Cerebellar cortex (tissue), 1 donor: ENCODE measurements around the gene EYS.
"Not testable (repeated sequence)": the region's sequence is repeated elsewhere in the genome, so short reads cannot be mapped to it uniquely, and the experiment has no call there.

Source experiments
- DNase-seq: peaks from one replicate; pipeline ENCODE4 v3.0.0-alpha.2; 2015; ENCODE audit warnings: low spot score

Gene EYS

GRCh38 chr6:65452333-65452732 is 254.7 kb downstream of the EYS start:
- DNase-seq, result no peak

GRCh38 chr6:65450451-65450850 is 256.6 kb downstream of the EYS start:
- no peak for DNase-seq

GRCh38 chr6:65449926-65450325 is 257.1 kb downstream of the EYS start:
- DNase-seq, result no peak

- peak; percentile 4 for DNase-seq
These were observed 258.2 kb downstream of the EYS start for GRCh38 chr6:65448866-65449265.

- DNase-seq, result no peak
These were observed 270.7 kb downstream of the EYS start for GRCh38 chr6:65436281-65436680.

GRCh38 chr6:65416621-65417020 is 290.4 kb downstream of the EYS start:
- DNase-seq, result no peak

- no peak for DNase-seq
These were observed 296.7 kb downstream of the EYS start for GRCh38 chr6:65410309-65410708.

GRCh38 chr6:65402564-65402963 is 304.5 kb downstream of the EYS start:
- no peak for DNase-seq

GRCh38 chr6:65399355-65400084 is 307.5 kb downstream of the EYS start:
- no peak for DNase-seq

- DNase-seq, result no peak
These were observed 308.2 kb downstream of the EYS start for GRCh38 chr6:65398851-65399250.

GRCh38 chr6:65350530-65350929 is 356.5 kb downstream of the EYS start:
- DNase-seq, result no peak

GRCh38 chr6:65302655-65303054 is 404.4 kb downstream of the EYS start:
- not testable (repeated sequence) for DNase-seq

GRCh38 chr6:65299236-65299635 is 407.8 kb downstream of the EYS start:
- DNase-seq, result no peak

GRCh38 chr6:65295812-65296211 is 411.2 kb downstream of the EYS start:
- DNase-seq, result no peak

GRCh38 chr6:65289491-65289890 is 417.5 kb downstream of the EYS start:
- no peak for DNase-seq

GRCh38 chr6:65285275-65285674 is 421.8 kb downstream of the EYS start:
- no peak for DNase-seq

- no peak for DNase-seq
These were observed 427.0 kb downstream of the EYS start for GRCh38 chr6:65280060-65280459.

GRCh38 chr6:65262241-65262640 is 444.8 kb downstream of the EYS start:
- DNase-seq, result no peak

GRCh38 chr6:65259982-65260381 is 447.0 kb downstream of the EYS start:
- no peak for DNase-seq

- DNase-seq, result no peak
These were observed 448.0 kb downstream of the EYS start for GRCh38 chr6:65259059-65259458.

- no peak for DNase-seq
These were observed 454.0 kb downstream of the EYS start for GRCh38 chr6:65253041-65253440.

- no peak for DNase-seq
These were observed 458.9 kb downstream of the EYS start for GRCh38 chr6:65248101-65248610.

GRCh38 chr6:65231616-65232015 is 475.4 kb downstream of the EYS start:
- DNase-seq, result no peak

- DNase-seq, result no peak
These were observed 477.2 kb downstream of the EYS start for GRCh38 chr6:65229825-65230224.
